HepG2 (cell line): ENCODE data around the gene SLC24A4. TPM values are rescaled to one million over a fixed set of nuclear protein-coding genes. Genes with fewer than 3 reads are reported as not detected.

Experiments used
- ATAC-seq: fragments of 200-7000 bp; cut with Tn5 transposase; 3 replicates; pipeline ENCODE4 v1.9.1; 2020; ENCODE audit warnings: mild to moderate bottlenecking, moderate library complexity
- BruUV-seq: library from RNA; stranded (reverse); fragments of 400-500 nt; replicated peaks from 2 replicates; lab custom pipeline; 2021; lab: Mats Ljungman, UMichigan
- CTCF ChIA-PET: fragments of 300-600 bp; formaldehyde crosslinking; extraction: SDS; loops from one replicate; lab custom pipeline; 2021; ENCODE audit warnings: low total read pairs, inconsistent platforms, low intra/inter-chr PET ratio; lab: Yijun Ruan, JAX
- POLR2A ChIA-PET: fragments of 350-600 bp; sonication (Branson Sonifier 250); formaldehyde crosslinking; loops from one replicate; lab custom pipeline; 2020; ENCODE audit warnings: antibody characterized with exemption, inconsistent platforms; lab: Yijun Ruan, JAX
- DNase-seq: peaks from one replicate; pipeline ENCODE4 v3.0.0-alpha.2; 2015; ENCODE audit warnings: low spot score
- FAIRE-seq: peaks from 3 replicates; lab custom pipeline; 2011; peaks lifted over from hg19 to GRCh38; lab: Jason Lieb, UNC
- H2AFZ ChIP-seq: one replicate; pipeline ENCODE4 v1.6.1; 2011; ENCODE audit warnings: low read length, inconsistent platforms
- H3K27ac ChIP-seq: fragments of 300-600 bp; 3 replicates; pipeline ENCODE4 v1.8.0; 2011; ENCODE audit warnings: mixed run types, mild to moderate bottlenecking, mixed read lengths, low read length, inconsistent platforms; ENCODE audit not compliant: insufficient read depth; ENCODE audit errors: extremely low read length
- H3K27me3 ChIP-seq, 2 experiments: fragments of 200-600 bp in 1 of 2; 2 replicates in 1 of 2; 3 replicates in 1 of 2; pipeline versions ENCODE4 v1.6.0 to v1.8.0; 2011; ENCODE audit warnings: low read length in 2 of 2, mild to moderate bottlenecking in 2 of 2, moderate library complexity in 2 of 2, inconsistent platforms in 1 of 2; ENCODE audit not compliant: insufficient read depth in 2 of 2, control insufficient read depth in 1 of 2
- H3K36me3 ChIP-seq, 2 experiments: fragments of 200-600 bp in 1 of 2; replicated peaks in 1 of 2; 2 replicates in 1 of 2; 3 replicates in 1 of 2; pipeline versions ENCODE4 v1.5.1 to v1.8.0; 2011; ENCODE audit warnings: low read length in 2 of 2, inconsistent platforms in 1 of 2; ENCODE audit not compliant: insufficient read depth in 2 of 2, control insufficient read depth in 1 of 2
- H3K4me1 ChIP-seq: 2 replicates; pipeline ENCODE4 v1.5.1; 2012; ENCODE audit warnings: low read length, inconsistent platforms; ENCODE audit not compliant: insufficient read depth
- H3K4me2 ChIP-seq: 2 replicates; pipeline ENCODE4 v1.6.0; 2011; ENCODE audit warnings: low read depth, low read length, inconsistent platforms
- H3K4me3 ChIP-seq, 3 experiments: fragments of 200-600 bp in 1 of 3; sonication (generic), shearing (Covaris generic) in 1 of 3; replicated peaks in 1 of 3; 2 replicates each; pipeline ENCODE4 v1.5.1; 2011 to 2016; ENCODE audit warnings: low read length in 3 of 3, inconsistent platforms in 2 of 3, low read depth in 2 of 3, mild to moderate bottlenecking in 2 of 3, control low read depth in 1 of 3, mixed read lengths in 1 of 3; ENCODE audit not compliant: insufficient read depth in 1 of 3
- H3K79me2 ChIP-seq: one replicate; pipeline ENCODE4 v1.6.1; 2011; ENCODE audit warnings: low read length, inconsistent platforms; ENCODE audit not compliant: insufficient read depth
- H3K9ac ChIP-seq: 2 replicates; pipeline ENCODE4 v1.6.0; 2011; ENCODE audit warnings: mild to moderate bottlenecking, low read depth, low read length, inconsistent platforms; ENCODE audit not compliant: insufficient read depth
- H3K9me3 ChIP-seq: 2 replicates; pipeline ENCODE4 v1.5.1; 2012; ENCODE audit warnings: mild to moderate bottlenecking, low read length
- H4K20me1 ChIP-seq: 2 replicates; pipeline ENCODE4 v1.6.0; 2011; ENCODE audit warnings: inconsistent platforms, mild to moderate bottlenecking, low read length, moderate library complexity; ENCODE audit not compliant: insufficient read depth
- DNMT1 ChIP-seq: sonication (generic); formaldehyde crosslinking; IDR thresholded peaks from 2 replicates; pipeline ENCODE4 v1.5.1; 2020; ENCODE audit warnings: mild to moderate bottlenecking, missing genetic modification reagents
- FOXP4 ChIP-seq: sonication (generic); formaldehyde crosslinking; IDR thresholded peaks from 2 replicates; pipeline ENCODE4 v1.4.0; 2020; ENCODE audit warnings: missing genetic modification reagents
- HES4 ChIP-seq: sonication (generic); formaldehyde crosslinking; IDR thresholded peaks from 2 replicates; pipeline ENCODE4 v1.9.0; 2021; ENCODE audit warnings: mild to moderate bottlenecking, missing genetic modification reagents, borderline replicate concordance
- HMGXB3 ChIP-seq: sonication (generic); formaldehyde crosslinking; IDR thresholded peaks from 2 replicates; pipeline ENCODE4 v1.4.0; 2020; ENCODE audit warnings: missing genetic modification reagents, borderline replicate concordance
- KAT2B ChIP-seq: fragments of 150-350 bp; IDR thresholded peaks from 2 replicates; pipeline ENCODE4 v1.6.1; 2014; ENCODE audit warnings: low read depth, low read length, borderline replicate concordance
- RXRA ChIP-seq: sonication (generic); formaldehyde crosslinking; IDR thresholded peaks from 2 replicates; pipeline ENCODE4 v1.5.1; 2020; ENCODE audit warnings: missing genetic modification reagents
- XRCC5 ChIP-seq: fragments of 200-400 bp; formaldehyde crosslinking; optimal IDR thresholded peaks from 2 replicates; pipeline ENCODE3; 2017; ENCODE audit warnings: mild to moderate bottlenecking, low read length
- ZNF362 ChIP-seq: sonication (generic); formaldehyde crosslinking; IDR thresholded peaks from 2 replicates; pipeline ENCODE4 v1.4.0; 2020; ENCODE audit warnings: missing genetic modification reagents, mild to moderate bottlenecking, borderline replicate concordance
- ZNF597 ChIP-seq: sonication (generic); formaldehyde crosslinking; IDR thresholded peaks from 2 replicates; pipeline ENCODE4 v1.5.0; 2020; ENCODE audit warnings: missing genetic modification reagents
- ZNF788 ChIP-seq: sonication (generic); formaldehyde crosslinking; IDR thresholded peaks from 2 replicates; pipeline ENCODE4 v1.5.0; 2020; ENCODE audit warnings: mild to moderate bottlenecking, missing genetic modification reagents, borderline replicate concordance
- WGBS: methylation state at CpG from one replicate; pipeline ENCODE4 v1.1.6; 2017; ENCODE audit warnings: low lambda C conversion rate; 5-methylcytosine and 5-hydroxymethylcytosine counted together
- in situ Hi-C: cut with HindIII; loops from 2 replicates; pipeline ENCODE4 v1.10.0; 2017; ENCODE audit warnings: low pct_unique_long_range_greater_than_20kb; ENCODE audit not compliant: extremely low pct_ligation_motif_present
- intact Hi-C: fragments of 100-400 bp; cut with micrococcal nuclease; formaldehyde crosslinking; loops from one replicate; pipeline ENCODE4 v1.10.0; 2022; ENCODE audit not compliant: unreplicated experiment
- polyA plus RNA-seq, 8 experiments: library from polyadenylated mRNA; depleted of rRNA in 3 of 8; stranded (reverse) in 7 of 8; unstranded in 1 of 8; fragments of >200 nt; fragmentation: Illumina TruSeq in 4 of 8; extraction: Trizol in 4 of 8; gene quantifications; 2 replicates each; pipeline versions ENCODE4 v1.2.1 to v1.2.3, GENCODE V29; 2011 to 2016; ENCODE audit warnings: low read depth in 4 of 8, missing spikeins in 1 of 8, mixed read lengths in 1 of 8; ENCODE audit not compliant: insufficient read depth in 1 of 8
- total RNA-seq, 5 experiments: library from RNA; depleted of rRNA; stranded (reverse); fragments of >200 nt; fragmentation: Illumina TruSeq; extraction: Trizol; gene quantifications; 2 replicates each; pipeline ENCODE4 v1.2.3, GENCODE V29; 2016; ENCODE audit warnings: low read depth in 1 of 5

Gene SLC24A4
- total and polyA plus RNA-seq, 2 of the 13 experiments (the other 11 are each of a cell fraction or from before 2014, with no cell fraction given): not detected

GRCh38 chr14:92501891-92502351 is 179.0 kb downstream of the SLC24A4 start:
- DNase-seq (no peak), ATAC-seq (no peak), FAIRE-seq (no peak)
- Histone ChIP-seq H3K4me3 (no peak overlapping the region), H3K9me3 (no peaks in the 10 kb centered on the region), H3K27ac (no peak overlapping the region), H4K20me1 (no peaks in the 10 kb centered on the region), H3K27me3 (no peaks in the 10 kb centered on the region; a peak in 1 of 5 replicates), H3K9ac (no peak overlapping the region), H3K36me3 (no peaks in the 10 kb centered on the region), H3K4me1 (peaks cover 66% of the 10 kb centered on the region), H3K79me2 (no peaks in the 10 kb centered on the region), H2AFZ (no peak overlapping the region), H3K4me2 (no peak overlapping the region)
- 67% methylated on average over 5 of the region's 5 CpGs for WGBS
- ChIA-PET POLR2A (no interaction called here), CTCF (no interaction called here)
- intact Hi-C loops: no loop called here
- in situ Hi-C loops: no loop called here
- BruUV-seq: no TSS peak
- TF ChIP-seq HMGXB3 (CRISPR knock-in tag) (no peak), FOXP4 (CRISPR knock-in tag) (no peak), KAT2B (no peak), XRCC5 (no peak), DNMT1 (CRISPR knock-in tag) (no peak), ZNF597 (CRISPR knock-in tag) (no peak), RXRA (CRISPR knock-in tag) (no peak), ZNF788 (CRISPR knock-in tag) (no peak), ZNF362 (CRISPR knock-in tag) (no peak), HES4 (CRISPR knock-in tag) (no peak)
